GM23338 (cell line): Measurements from ENCODE around the gene EEF2K. TPM values are rescaled to one million over a fixed set of nuclear protein-coding genes. Genes with fewer than 3 reads are reported as not detected.

Experiments
- ATAC-seq: fragments of 200-7000 bp; cut with Tn5 transposase; 3 replicates; pipeline ENCODE4 v1.9.1; 2020
- DNase-seq: peaks from one replicate; pipeline ENCODE4 v3.0.0-alpha.2; 2015; ENCODE audit warnings: low spot score
- H2AFZ ChIP-seq: fragments of 200-600 bp; sonication (generic); 2 replicates; pipeline ENCODE4 v1.8.0; 2016; ENCODE audit warnings: antibody characterized with exemption, mild to moderate bottlenecking, moderate library complexity
- H3F3A ChIP-seq: fragments of 200-600 bp; sonication (generic); replicated peaks from 2 replicates; pipeline ENCODE4 v1.8.0; 2017; ENCODE audit warnings: antibody characterized with exemption, mixed run types, low read depth
- H3K27ac ChIP-seq: fragments of 200-600 bp; sonication (generic); 2 replicates; pipeline ENCODE4 v1.6.1; 2016; ENCODE audit warnings: low read depth
- H3K27me3 ChIP-seq: fragments of 200-600 bp; sonication (generic); 2 replicates; pipeline ENCODE4 v1.8.0; 2016; ENCODE audit warnings: mild to moderate bottlenecking, mixed run types, moderate library complexity; ENCODE audit not compliant: insufficient read depth
- H3K36me3 ChIP-seq: fragments of 200-600 bp; sonication (generic); 2 replicates; pipeline ENCODE4 v1.8.0; 2016; ENCODE audit warnings: mild to moderate bottlenecking; ENCODE audit not compliant: insufficient read depth
- H3K4me1 ChIP-seq: fragments of 200-600 bp; sonication (generic); 2 replicates; pipeline ENCODE4 v1.8.0; 2016; ENCODE audit warnings: mild to moderate bottlenecking, moderate library complexity; ENCODE audit not compliant: insufficient read depth
- H3K4me2 ChIP-seq: fragments of 200-600 bp; sonication (generic); 2 replicates; pipeline ENCODE4 v1.7.1; 2017; ENCODE audit warnings: mixed run types
- H3K4me3 ChIP-seq: fragments of 200-600 bp; sonication (generic); 2 replicates; pipeline ENCODE4 v1.6.1; 2016; ENCODE audit warnings: mixed run types
- H3K79me2 ChIP-seq: fragments of 200-600 bp; sonication (generic); replicated peaks from 2 replicates; pipeline ENCODE4 v1.8.0; 2017; ENCODE audit warnings: mild to moderate bottlenecking; ENCODE audit not compliant: insufficient read depth
- H3K9me2 ChIP-seq: fragments of 200-600 bp; sonication (generic); 2 replicates; pipeline ENCODE4 v1.8.0; 2017; ENCODE audit not compliant: insufficient read depth
- H4K20me1 ChIP-seq: fragments of 200-600 bp; sonication (generic); replicated peaks from 2 replicates; pipeline ENCODE4 v1.8.0; 2017; ENCODE audit warnings: mild to moderate bottlenecking; ENCODE audit not compliant: insufficient read depth
- H3K27ac Mint-ChIP-seq: 2 replicates; pipeline ENCODE4 v1.8.0; 2020; ENCODE audit warnings: inconsistent platforms, mild to moderate bottlenecking, moderate library complexity, mixed read lengths
- H3K27me3 Mint-ChIP-seq: 3 replicates; pipeline ENCODE4 v1.8.0; 2022; ENCODE audit warnings: low read depth, mild to moderate bottlenecking, moderate library complexity, mixed read lengths, inconsistent platforms; ENCODE audit not compliant: insufficient read depth, poor library complexity
- H3K36me3 Mint-ChIP-seq: 3 replicates; pipeline ENCODE4 v1.8.0; 2021; ENCODE audit warnings: low read depth, mild to moderate bottlenecking, inconsistent platforms, moderate library complexity, mixed read lengths
- H3K4me1 Mint-ChIP-seq: 3 replicates; pipeline ENCODE4 v1.8.0; 2020; ENCODE audit warnings: mild to moderate bottlenecking, inconsistent platforms, mixed read lengths
- H3K4me3 Mint-ChIP-seq: 3 replicates; pipeline ENCODE4 v1.8.0; 2021; ENCODE audit warnings: moderate library complexity, mild to moderate bottlenecking, inconsistent platforms, mixed read lengths
- H3K9me3 Mint-ChIP-seq: 3 replicates; pipeline ENCODE4 v1.8.0; 2020; ENCODE audit warnings: moderate library complexity, mild to moderate bottlenecking, inconsistent platforms, mixed read lengths
- CREB1 ChIP-seq: fragments of 250-450 bp; sonication (Bioruptor Pico); IDR thresholded peaks from 2 replicates; pipeline ENCODE4 v1.5.0; 2020; ENCODE audit warnings: low read depth, mild to moderate bottlenecking, moderate library complexity
- ETS1 ChIP-seq: IDR thresholded peaks from 2 replicates; pipeline ENCODE4 v1.6.1; 2016; ENCODE audit warnings: antibody characterized with exemption
- EZH2phosphoT487 ChIP-seq: fragments of 200-600 bp; sonication (generic); IDR thresholded peaks from one replicate; pipeline ENCODE4 v1.8.1; 2018; ENCODE audit warnings: antibody characterized with exemption; ENCODE audit not compliant: unreplicated experiment
- STAT1 ChIP-seq: IDR thresholded peaks from one replicate; pipeline ENCODE4 v1.6.1; 2016; ENCODE audit warnings: antibody characterized with exemption; ENCODE audit not compliant: unreplicated experiment
- ZNF114 ChIP-seq: fragments of 250-450 bp; sonication (Bioruptor Pico); IDR thresholded peaks from 2 replicates; pipeline ENCODE4 v1.5.0; 2020; ENCODE audit warnings: mild to moderate bottlenecking, moderate library complexity
- polyA plus RNA-seq: library from polyadenylated mRNA; unstranded; fragments of >200 nt; fragmentation: Nextera tagmentation; extraction: Ambion mirVana; gene quantifications from 2 replicates; pipeline ENCODE4 v1.2.1, GENCODE V29; 2016
- total RNA-seq: library from RNA; depleted of rRNA; stranded (reverse); fragments of >200 nt; shearing (Covaris generic); gene quantifications from 2 replicates; pipeline ENCODE4 v1.2.3, GENCODE V29; 2014
- TF ChIP-seq, protein P1 (sequence below): IDR thresholded peaks from one replicate; pipeline ENCODE4 v1.6.1; 2018; ENCODE audit warnings: antibody characterized with exemption; ENCODE audit not compliant: unreplicated experiment

EEF2K gene
- total and polyA plus RNA-seq, 2 experiments from 2014 or later = 5.4 to 23.9 TPM

DNA sequence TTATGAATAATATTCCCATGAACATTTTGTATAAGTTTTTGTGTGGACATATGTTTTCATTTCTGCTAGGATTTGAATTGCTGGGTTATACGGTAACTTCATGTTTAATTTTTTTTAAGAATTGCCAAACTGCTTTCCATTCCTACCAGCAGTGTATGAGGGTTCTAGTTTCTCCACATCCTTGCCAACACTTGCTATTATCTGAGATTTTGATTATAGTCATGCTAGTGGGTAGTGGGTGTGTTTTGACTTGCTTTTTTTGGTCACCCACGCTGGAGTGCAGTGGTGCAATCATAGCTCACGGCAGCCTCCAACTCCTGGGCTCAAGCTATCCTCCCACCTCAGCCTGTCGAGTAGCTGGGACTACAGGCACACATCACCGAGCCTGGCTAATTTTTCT is 3.0 kb upstream of the EEF2K start (continued):
- TF ChIP-seq, protein P1, sequence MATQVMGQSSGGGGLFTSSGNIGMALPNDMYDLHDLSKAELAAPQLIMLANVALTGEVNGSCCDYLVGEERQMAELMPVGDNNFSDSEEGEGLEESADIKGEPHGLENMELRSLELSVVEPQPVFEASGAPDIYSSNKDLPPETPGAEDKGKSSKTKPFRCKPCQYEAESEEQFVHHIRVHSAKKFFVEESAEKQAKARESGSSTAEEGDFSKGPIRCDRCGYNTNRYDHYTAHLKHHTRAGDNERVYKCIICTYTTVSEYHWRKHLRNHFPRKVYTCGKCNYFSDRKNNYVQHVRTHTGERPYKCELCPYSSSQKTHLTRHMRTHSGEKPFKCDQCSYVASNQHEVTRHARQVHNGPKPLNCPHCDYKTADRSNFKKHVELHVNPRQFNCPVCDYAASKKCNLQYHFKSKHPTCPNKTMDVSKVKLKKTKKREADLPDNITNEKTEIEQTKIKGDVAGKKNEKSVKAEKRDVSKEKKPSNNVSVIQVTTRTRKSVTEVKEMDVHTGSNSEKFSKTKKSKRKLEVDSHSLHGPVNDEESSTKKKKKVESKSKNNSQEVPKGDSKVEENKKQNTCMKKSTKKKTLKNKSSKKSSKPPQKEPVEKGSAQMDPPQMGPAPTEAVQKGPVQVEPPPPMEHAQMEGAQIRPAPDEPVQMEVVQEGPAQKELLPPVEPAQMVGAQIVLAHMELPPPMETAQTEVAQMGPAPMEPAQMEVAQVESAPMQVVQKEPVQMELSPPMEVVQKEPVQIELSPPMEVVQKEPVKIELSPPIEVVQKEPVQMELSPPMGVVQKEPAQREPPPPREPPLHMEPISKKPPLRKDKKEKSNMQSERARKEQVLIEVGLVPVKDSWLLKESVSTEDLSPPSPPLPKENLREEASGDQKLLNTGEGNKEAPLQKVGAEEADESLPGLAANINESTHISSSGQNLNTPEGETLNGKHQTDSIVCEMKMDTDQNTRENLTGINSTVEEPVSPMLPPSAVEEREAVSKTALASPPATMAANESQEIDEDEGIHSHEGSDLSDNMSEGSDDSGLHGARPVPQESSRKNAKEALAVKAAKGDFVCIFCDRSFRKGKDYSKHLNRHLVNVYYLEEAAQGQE = no peak
- no peak for TF ChIP-seq ZNF114 (CRISPR knock-in tag)
- no peak for TF ChIP-seq STAT1

DNA sequence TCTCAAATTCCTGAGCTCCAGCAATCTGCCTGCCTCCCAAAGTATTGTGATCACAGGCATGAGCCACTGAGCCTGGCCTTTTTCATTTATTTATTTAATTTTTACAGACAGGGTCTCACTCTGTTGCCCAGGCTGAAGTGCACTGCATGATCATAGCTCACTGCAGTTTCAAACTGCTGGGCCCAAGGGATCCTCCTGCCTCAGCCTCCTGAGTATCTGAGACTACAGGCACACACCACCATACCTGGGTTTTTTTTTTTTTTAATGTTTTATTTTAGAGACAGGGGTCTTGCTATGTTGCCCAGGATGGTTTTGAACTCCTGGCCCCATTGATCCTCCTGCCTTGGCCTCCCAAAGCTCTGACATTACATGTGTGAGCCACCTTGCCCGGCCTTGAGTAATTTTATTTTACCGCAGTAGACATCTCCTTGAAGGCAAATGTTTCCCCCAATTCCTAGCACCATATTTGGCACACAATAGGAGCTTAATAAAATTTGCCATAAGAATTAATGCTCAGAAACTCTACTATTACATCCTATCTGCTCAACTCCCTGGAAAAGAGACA is 1.9 kb upstream of the EEF2K start:
- Mint-ChIP-seq H3K27ac (no peak overlapping the region), H3K4me1 (peaks cover 12% of the 10 kb centered on the region), H3K4me3 (no peak overlapping the region), H3K9me3 (no peaks in the 10 kb centered on the region; the same call in 2 of the 3 replicates), H3K27me3 (peaks cover 14% of the 10 kb centered on the region), H3K36me3 (peaks cover 3% of the 10 kb centered on the region; the same call in 1 of the 3 replicates)
- DNase-seq (no peak), ATAC-seq (no peak)
- TF ChIP-seq ETS1 (no peak), CREB1 (CRISPR knock-in tag) (no peak)
- H3K79me2 ChIP-seq = peaks cover 26% of the 10 kb centered on the region
- H3K4me3 ChIP-seq = no peak overlapping the region
- H2AFZ ChIP-seq = no peak overlapping the region
- H3F3A ChIP-seq = peaks cover 22% of the 10 kb centered on the region
- no peak overlapping the region for H3K27ac ChIP-seq
- no peaks in the 10 kb centered on the region for H3K27me3 ChIP-seq
- H4K20me1 ChIP-seq = peaks cover 13% of the 10 kb centered on the region
- no peaks in the 10 kb centered on the region for H3K36me3 ChIP-seq
- no peaks in the 10 kb centered on the region for H3K9me2 ChIP-seq
- H3K4me2 ChIP-seq = no peak overlapping the region
- H3K4me1 ChIP-seq = peaks cover 27% of the 10 kb centered on the region

DNA sequence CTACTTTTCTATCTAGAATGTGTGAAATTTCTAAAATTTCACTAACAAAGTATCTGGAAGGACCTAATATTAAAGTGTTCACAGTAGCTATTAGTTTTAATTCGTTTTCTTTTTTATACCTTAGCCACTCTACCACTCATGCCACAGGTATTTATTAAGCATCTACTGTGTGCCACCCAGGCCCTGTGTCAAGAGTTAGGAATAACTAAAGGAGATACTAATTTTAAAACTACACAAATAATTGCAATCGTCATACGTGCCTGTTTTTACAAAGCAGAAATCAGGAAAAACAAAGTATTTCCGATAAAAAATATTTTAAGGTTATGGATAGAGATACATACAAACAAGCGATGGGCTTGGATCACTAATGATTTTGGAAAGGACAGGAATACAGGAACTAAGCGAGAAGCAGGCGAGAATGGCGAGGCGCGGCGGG is 483 bp upstream of the EEF2K start:
- peaks cover 2% of the 10 kb centered on the region; the same call in 2 of the 3 replicates for H3K9me3 Mint-ChIP-seq
- Histone ChIP-seq H4K20me1 (peaks cover 13% of the 10 kb centered on the region), H3K27me3 (no peaks in the 10 kb centered on the region), H3K4me3 (peak overlapping the region; percentile 96), H3K27ac (peak overlapping the region; percentile 57; the same call in 1 of the 2 replicates), H3K36me3 (no peaks in the 10 kb centered on the region), H3K4me1 (peaks cover 24% of the 10 kb centered on the region), H3K79me2 (peaks cover 40% of the 10 kb centered on the region), H3K4me2 (peak overlapping the region; percentile 66), H2AFZ (no peak overlapping the region), H3F3A (peaks cover 22% of the 10 kb centered on the region), H3K9me2 (no peaks in the 10 kb centered on the region)
- TF ChIP-seq EZH2phosphoT487 = no peak
- H3K4me3 Mint-ChIP-seq = peak overlapping the region; percentile 89
- H3K4me1 Mint-ChIP-seq = peaks cover 12% of the 10 kb centered on the region
- H3K27me3 Mint-ChIP-seq = peaks cover 18% of the 10 kb centered on the region
- H3K36me3 Mint-ChIP-seq = peaks cover 9% of the 10 kb centered on the region
- H3K27ac Mint-ChIP-seq = peak overlapping the region; percentile 85; the same call in 1 of the 2 replicates
- no peak for DNase-seq
- ATAC-seq = no peak
